ENCODE measurements around the gene RHBDL2.
"Not testable (repeated sequence)": the region's sequence is repeated elsewhere in the genome, so short reads cannot be mapped to it uniquely, and the experiment has no call there.

Gene RHBDL2

GRCh38 chr1:38917337-38917736 is 24.3 kb downstream of the RHBDL2 start:
- H3K4me1 ChIP-seq (ENCODE audit: low read length), result no peaks in the 10 kb centered on the region
- H3K79me2 ChIP-seq (ENCODE audit: low read length), result no peaks in the 10 kb centered on the region
- H3K9me3 ChIP-seq (ENCODE audit: insufficient read depth, low read length), result no peaks in the 10 kb centered on the region
- H3K4me2 ChIP-seq (ENCODE audit: low read length), result no peak overlapping the region
- TF ChIP-seq EZH2phosphoT487 (IDR thresholded peaks at IDR 0.05; ENCODE audit: low read depth) (no peak), CTCF (IDR thresholded peaks at IDR 0.05; ENCODE audit: low read depth, low read length) (no peak)
- no peaks in the 10 kb centered on the region for H3K36me3 ChIP-seq (replicated peaks; ENCODE audit: low read depth, low read length)
- H3K9ac ChIP-seq (ENCODE audit: low read length), result no peak overlapping the region
- H3K4me3 ChIP-seq (ENCODE audit: low read length), result no peak overlapping the region
- H4K20me1 ChIP-seq (ENCODE audit: insufficient read depth, low read length), result no peaks in the 10 kb centered on the region
- no peak overlapping the region for H3K27ac ChIP-seq (ENCODE audit: low read length)
- H3K27me3 ChIP-seq (ENCODE audit: low read depth, low read length), result no peaks in the 10 kb centered on the region
- no peak overlapping the region for H2AFZ ChIP-seq (ENCODE audit: low read depth, low read length)

GRCh38 chr1:38915352-38915948 is 26.2 kb downstream of the RHBDL2 start:
- no peaks in the 10 kb centered on the region for H3K27me3 ChIP-seq (ENCODE audit: low read depth, low read length)
- H2AFZ ChIP-seq (ENCODE audit: low read depth, low read length), result no peak overlapping the region
- no peaks in the 10 kb centered on the region for H3K79me2 ChIP-seq (ENCODE audit: low read length)
- H3K4me2 ChIP-seq (ENCODE audit: low read length), result no peak overlapping the region
- H3K36me3 ChIP-seq (replicated peaks; ENCODE audit: low read depth, low read length), result no peaks in the 10 kb centered on the region
- TF ChIP-seq CTCF (IDR thresholded peaks at IDR 0.05; ENCODE audit: low read depth, low read length), result no peak
- TF ChIP-seq EZH2phosphoT487 (IDR thresholded peaks at IDR 0.05; ENCODE audit: low read depth), result no peak
- no peak overlapping the region for H3K27ac ChIP-seq (ENCODE audit: low read length)
- no peaks in the 10 kb centered on the region for H4K20me1 ChIP-seq (ENCODE audit: insufficient read depth, low read length)
- no peaks in the 10 kb centered on the region for H3K4me1 ChIP-seq (ENCODE audit: low read length)
- no peak overlapping the region for H3K9ac ChIP-seq (ENCODE audit: low read length)
- no peaks in the 10 kb centered on the region for H3K9me3 ChIP-seq (ENCODE audit: insufficient read depth, low read length)
- H3K4me3 ChIP-seq (ENCODE audit: low read length), result no peak overlapping the region

- not testable (repeated sequence) for H3K9me3 ChIP-seq (ENCODE audit: insufficient read depth, low read length); H3K27me3 ChIP-seq (ENCODE audit: low read depth, low read length); H3K9ac ChIP-seq (ENCODE audit: low read length)
Measured at GRCh38 chr1:38914908-38915307, 26.7 kb downstream of the RHBDL2 start.

GRCh38 chr1:38908821-38909220 is 32.8 kb downstream of the RHBDL2 start:
- Histone ChIP-seq H3K79me2 (ENCODE audit: low read length) (no peaks in the 10 kb centered on the region), H3K27me3 (ENCODE audit: low read depth, low read length) (no peaks in the 10 kb centered on the region), H3K9me3 (ENCODE audit: insufficient read depth, low read length) (no peaks in the 10 kb centered on the region), H3K27ac (ENCODE audit: low read length) (no peak overlapping the region), H3K9ac (ENCODE audit: low read length) (no peak overlapping the region), H3K4me1 (ENCODE audit: low read length) (no peaks in the 10 kb centered on the region), H4K20me1 (ENCODE audit: insufficient read depth, low read length) (no peaks in the 10 kb centered on the region), H3K4me2 (ENCODE audit: low read length) (no peak overlapping the region), H3K4me3 (ENCODE audit: low read length) (no peak overlapping the region), H3K36me3 (replicated peaks; ENCODE audit: low read depth, low read length) (no peaks in the 10 kb centered on the region), H2AFZ (ENCODE audit: low read depth, low read length) (no peak overlapping the region)
- TF ChIP-seq EZH2phosphoT487 (IDR thresholded peaks at IDR 0.05; ENCODE audit: low read depth), result no peak
- no peak for TF ChIP-seq CTCF (IDR thresholded peaks at IDR 0.05; ENCODE audit: low read depth, low read length)

More at GRCh38 chr1:38914908-38915307, 26.7 kb downstream of the RHBDL2 start:
- not testable (repeated sequence) for H2AFZ ChIP-seq (ENCODE audit: low read depth, low read length); H3K79me2 ChIP-seq (ENCODE audit: low read length); H3K4me2 ChIP-seq (ENCODE audit: low read length); H3K4me1 ChIP-seq (ENCODE audit: low read length); H4K20me1 ChIP-seq (ENCODE audit: insufficient read depth, low read length); H3K27ac ChIP-seq (ENCODE audit: low read length); H3K4me3 ChIP-seq (ENCODE audit: low read length); H3K36me3 ChIP-seq (replicated peaks; ENCODE audit: low read depth, low read length)

All from OCI-LY3 (cell line).